Mesothelial cell of epicardium (in vitro differentiated cells): ENCODE data around the gene BOD1L1. TPM values are rescaled to one million over a fixed set of nuclear protein-coding genes. Genes with fewer than 3 reads are reported as not detected.

Experiments
- DNase-seq, 2 experiments: peaks; one replicate each; pipeline ENCODE4 v3.0.0; 2021; ENCODE audit warnings: low spot score in 2 of 2; ENCODE audit not compliant: unreplicated experiment in 2 of 2
- H3K27ac Mint-ChIP-seq: 2 replicates; pipeline ENCODE4 v1.8.0; 2021; ENCODE audit warnings: mixed read lengths
- H3K27me3 Mint-ChIP-seq: 2 replicates; pipeline ENCODE4 v1.8.0; 2021; ENCODE audit warnings: low read depth, mixed read lengths
- H3K36me3 Mint-ChIP-seq: 2 replicates; pipeline ENCODE4 v1.8.0; 2021; ENCODE audit warnings: mixed read lengths
- H3K4me1 Mint-ChIP-seq: 2 replicates; pipeline ENCODE4 v1.8.0; 2021; ENCODE audit warnings: mixed read lengths
- H3K4me3 Mint-ChIP-seq: 2 replicates; pipeline ENCODE4 v1.8.0; 2021; ENCODE audit warnings: mild to moderate bottlenecking, moderate library complexity, mixed read lengths
- H3K9me3 Mint-ChIP-seq: 2 replicates; pipeline ENCODE4 v1.8.0; 2021; ENCODE audit warnings: mixed read lengths
- total RNA-seq: library from RNA; stranded (reverse); gene quantifications from 3 replicates; pipeline ENCODE4 v1.2.1, GENCODE V29; 2021
- TF ChIP-seq, protein P1 (sequence below): fragments of 200-600 bp; sonication (generic); IDR thresholded peaks from one replicate; pipeline ENCODE4 v1.5.0; 2021; ENCODE audit warnings: antibody characterized with exemption; ENCODE audit not compliant: unreplicated experiment

The BOD1L1 gene
- total RNA-seq, 1 donor from 2014 or later: 56.8 TPM

DNA sequence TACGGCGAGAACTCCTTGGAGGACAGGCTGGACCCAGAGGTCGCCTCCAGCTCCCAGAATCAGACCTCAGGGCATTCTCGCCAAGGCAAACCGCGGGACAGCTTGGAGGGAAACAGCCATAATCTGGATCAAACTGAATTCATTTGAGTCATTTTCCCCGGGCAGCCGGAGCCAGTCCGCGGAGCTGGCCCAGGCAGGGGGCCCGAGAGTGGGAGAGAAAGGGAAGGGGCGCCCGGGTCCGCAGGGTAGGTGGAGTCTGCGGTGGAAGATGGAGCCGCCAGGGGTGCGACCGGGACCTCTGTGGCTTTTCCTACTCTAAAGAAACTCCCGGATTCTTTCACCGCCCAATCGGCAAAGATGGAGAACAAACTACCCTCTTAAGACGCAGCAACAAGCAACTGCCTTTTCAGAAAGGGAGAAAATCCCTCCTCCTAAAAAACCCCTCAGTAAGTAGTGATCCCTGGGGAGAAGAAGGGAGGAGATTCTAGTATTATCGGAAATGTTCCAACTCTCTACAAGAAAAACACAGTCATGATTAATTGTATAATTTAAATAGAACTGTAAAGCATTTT is 88.4 kb downstream of the BOD1L1 start:
- Mint-ChIP-seq H3K4me3 (no peak overlapping the region), H3K27me3 (peaks cover 98% of the 10 kb centered on the region), H3K27ac (no peak overlapping the region), H3K9me3 (no peaks in the 10 kb centered on the region), H3K4me1 (peaks cover 4% of the 10 kb centered on the region), H3K36me3 (peaks cover 2% of the 10 kb centered on the region)
- TF ChIP-seq, protein P1, sequence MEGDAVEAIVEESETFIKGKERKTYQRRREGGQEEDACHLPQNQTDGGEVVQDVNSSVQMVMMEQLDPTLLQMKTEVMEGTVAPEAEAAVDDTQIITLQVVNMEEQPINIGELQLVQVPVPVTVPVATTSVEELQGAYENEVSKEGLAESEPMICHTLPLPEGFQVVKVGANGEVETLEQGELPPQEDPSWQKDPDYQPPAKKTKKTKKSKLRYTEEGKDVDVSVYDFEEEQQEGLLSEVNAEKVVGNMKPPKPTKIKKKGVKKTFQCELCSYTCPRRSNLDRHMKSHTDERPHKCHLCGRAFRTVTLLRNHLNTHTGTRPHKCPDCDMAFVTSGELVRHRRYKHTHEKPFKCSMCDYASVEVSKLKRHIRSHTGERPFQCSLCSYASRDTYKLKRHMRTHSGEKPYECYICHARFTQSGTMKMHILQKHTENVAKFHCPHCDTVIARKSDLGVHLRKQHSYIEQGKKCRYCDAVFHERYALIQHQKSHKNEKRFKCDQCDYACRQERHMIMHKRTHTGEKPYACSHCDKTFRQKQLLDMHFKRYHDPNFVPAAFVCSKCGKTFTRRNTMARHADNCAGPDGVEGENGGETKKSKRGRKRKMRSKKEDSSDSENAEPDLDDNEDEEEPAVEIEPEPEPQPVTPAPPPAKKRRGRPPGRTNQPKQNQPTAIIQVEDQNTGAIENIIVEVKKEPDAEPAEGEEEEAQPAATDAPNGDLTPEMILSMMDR: no peak
- DNase-seq: peak in 1 of 2 experiments; percentile 37

DNA sequence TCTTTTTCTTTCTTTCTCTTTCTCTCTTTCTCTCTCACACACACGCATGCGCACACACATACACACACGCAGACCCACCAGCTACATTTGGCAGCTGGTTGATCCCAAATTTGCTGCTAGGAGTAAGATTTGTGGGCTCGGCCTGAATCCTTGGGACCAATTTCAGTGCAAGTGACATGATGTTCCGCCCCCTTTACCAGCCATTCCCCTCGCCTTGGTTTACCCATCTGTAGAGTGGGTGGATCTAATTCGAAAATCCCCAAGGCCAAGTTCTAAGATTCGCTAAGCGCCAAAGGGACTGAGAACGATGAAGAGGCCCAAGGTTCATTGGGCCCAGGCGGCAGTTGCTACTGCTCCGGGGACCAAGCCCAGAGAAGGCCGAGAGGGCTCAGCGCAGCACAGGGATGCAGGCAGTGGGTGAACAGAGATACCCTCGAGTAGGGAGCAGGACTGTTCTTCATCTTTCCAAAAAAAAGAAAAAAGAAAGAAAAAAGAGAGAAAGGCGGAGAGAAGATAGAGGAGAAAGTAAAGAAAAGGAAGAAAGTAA is 89.0 kb downstream of the BOD1L1 start:
- Mint-ChIP-seq H3K36me3 (peaks cover 2% of the 10 kb centered on the region), H3K4me1 (peaks cover 3% of the 10 kb centered on the region), H3K27ac (no peak overlapping the region), H3K27me3 (peaks cover 99% of the 10 kb centered on the region), H3K4me3 (no peak overlapping the region), H3K9me3 (no peaks in the 10 kb centered on the region)
- TF ChIP-seq, protein P1: no peak
- no peak for DNase-seq

DNA sequence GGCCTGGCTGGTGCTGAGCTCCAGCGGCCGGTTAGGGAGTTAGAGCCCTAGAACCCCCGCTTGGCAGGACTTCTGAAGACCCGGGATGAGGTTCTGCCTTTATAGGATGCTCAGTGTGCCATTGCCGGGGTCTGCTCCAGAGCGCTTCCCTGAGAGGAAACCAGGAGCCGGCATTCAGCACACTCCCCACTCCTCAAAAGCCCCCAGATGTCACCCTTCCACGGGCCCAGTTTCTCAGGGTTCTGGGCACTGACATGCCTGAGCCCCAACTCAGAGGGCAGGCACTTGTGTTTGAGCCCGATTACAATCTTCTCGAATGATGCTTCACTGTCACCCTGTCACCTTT is 89.7 kb downstream of the BOD1L1 start:
- Mint-ChIP-seq H3K4me1 (peaks cover 2% of the 10 kb centered on the region), H3K27ac (no peak overlapping the region), H3K36me3 (peaks cover 2% of the 10 kb centered on the region), H3K4me3 (no peak overlapping the region), H3K9me3 (no peaks in the 10 kb centered on the region), H3K27me3 (peaks cover 99% of the 10 kb centered on the region)
- TF ChIP-seq, protein P1: no peak
- no peak for DNase-seq

DNA sequence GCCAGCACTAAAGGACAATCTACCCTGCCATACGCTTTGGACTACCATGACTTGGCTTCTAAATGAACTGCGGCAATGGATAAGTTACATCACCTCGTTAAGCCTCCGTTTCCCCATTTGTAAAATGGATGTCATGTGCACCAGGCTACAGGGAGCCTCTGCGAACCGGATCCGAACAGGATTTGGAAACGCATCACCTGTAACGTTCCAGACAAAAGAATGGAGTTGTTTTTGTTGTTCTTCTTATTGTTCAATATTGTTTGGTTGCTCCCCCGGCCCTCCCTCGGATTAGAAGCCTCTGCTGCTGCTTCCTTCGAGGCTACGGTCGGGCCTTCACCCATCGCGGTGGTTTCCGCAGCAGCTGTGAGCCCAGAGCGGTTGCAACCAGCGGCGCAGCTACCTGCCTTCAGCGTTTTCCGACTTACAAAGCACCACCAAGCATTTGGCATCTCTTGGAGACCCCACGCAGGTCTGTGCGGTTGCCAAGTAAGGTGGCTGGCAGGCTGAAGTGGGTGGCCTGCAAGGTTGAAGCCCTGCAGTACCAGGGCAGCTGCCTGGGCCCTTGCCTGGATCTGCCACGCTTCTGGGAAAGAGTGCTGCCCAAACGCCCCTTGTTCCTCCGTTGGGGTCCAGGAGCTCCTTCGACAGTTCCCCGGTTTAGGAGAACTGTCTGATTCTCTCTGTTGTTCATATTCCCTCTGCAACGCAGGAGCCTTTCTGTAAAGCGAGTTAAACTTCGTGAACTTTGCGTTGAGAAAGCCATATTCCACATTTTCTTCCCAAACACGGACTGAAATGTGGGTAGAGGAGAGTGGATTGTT is 90.3 kb downstream of the BOD1L1 start:
- H3K4me1 Mint-ChIP-seq: peaks cover 2% of the 10 kb centered on the region
- H3K36me3 Mint-ChIP-seq: peaks cover 2% of the 10 kb centered on the region
- TF ChIP-seq, protein P1: no peak
- no peak overlapping the region for H3K4me3 Mint-ChIP-seq
- no peak overlapping the region for H3K27ac Mint-ChIP-seq
- H3K9me3 Mint-ChIP-seq: no peaks in the 10 kb centered on the region
- peaks cover 99% of the 10 kb centered on the region for H3K27me3 Mint-ChIP-seq
- no peak for DNase-seq

DNA sequence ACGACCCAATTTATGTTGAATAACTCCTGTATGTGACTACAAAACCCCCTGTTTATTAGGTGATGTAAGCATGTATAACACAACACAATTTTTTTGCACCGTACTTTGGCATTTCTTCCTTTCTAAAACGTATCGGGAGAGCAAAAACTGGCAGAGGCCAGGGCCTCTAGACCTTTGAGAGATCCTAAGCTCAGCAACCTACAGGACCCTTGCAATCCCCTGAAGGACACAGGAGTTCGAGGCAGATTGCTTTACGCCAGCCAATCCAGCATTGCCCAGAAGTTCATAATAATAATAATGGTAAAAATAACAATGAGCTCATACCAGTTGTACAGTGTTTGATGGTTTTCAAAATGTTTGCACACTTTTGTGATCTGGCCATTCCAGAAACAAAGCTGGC is 90.9 kb downstream of the BOD1L1 start:
- no peak for DNase-seq
- Mint-ChIP-seq H3K27ac (no peak overlapping the region), H3K4me1 (no peaks in the 10 kb centered on the region), H3K36me3 (peaks cover 2% of the 10 kb centered on the region), H3K27me3 (peaks cover 99% of the 10 kb centered on the region), H3K9me3 (no peaks in the 10 kb centered on the region), H3K4me3 (no peak overlapping the region)
- TF ChIP-seq, protein P1: no peak
